ENCODE results near the gene C1QTNF12. TPM values are rescaled to one million over a fixed set of nuclear protein-coding genes. Genes with fewer than 3 reads are reported as not detected.

C1QTNF12 gene
- total RNA-seq, 1 donor from 2014 or later: 0.28 TPM

GRCh38 chr1:1198423-1199140 is 47.9 kb downstream of the C1QTNF12 start:
- peaks cover 4% of the 10 kb centered on the region for H3K9me3 ChIP-seq (ENCODE audit: low read depth)
- H3K9ac ChIP-seq: no peak overlapping the region
- DNase-seq (ENCODE audit: low spot score): no peak
- H3K4me3 Mint-ChIP-seq: no peak overlapping the region
- no peaks in the 10 kb centered on the region for H3K36me3 ChIP-seq
- no peak overlapping the region for H2AFZ ChIP-seq (replicated peaks)
- H3F3A ChIP-seq (ENCODE audit: low read depth): peaks cover 7% of the 10 kb centered on the region
- peaks cover 2% of the 10 kb centered on the region for H3K36me3 Mint-ChIP-seq
- no peak overlapping the region for H3K4me2 ChIP-seq
- no peaks in the 10 kb centered on the region for H4K20me1 ChIP-seq (ENCODE audit: low read depth)
- H3K27me3 ChIP-seq: peaks cover 35% of the 10 kb centered on the region
- H3K79me2 ChIP-seq (ENCODE audit: low read depth): no peaks in the 10 kb centered on the region
- TF ChIP-seq, protein P1, sequence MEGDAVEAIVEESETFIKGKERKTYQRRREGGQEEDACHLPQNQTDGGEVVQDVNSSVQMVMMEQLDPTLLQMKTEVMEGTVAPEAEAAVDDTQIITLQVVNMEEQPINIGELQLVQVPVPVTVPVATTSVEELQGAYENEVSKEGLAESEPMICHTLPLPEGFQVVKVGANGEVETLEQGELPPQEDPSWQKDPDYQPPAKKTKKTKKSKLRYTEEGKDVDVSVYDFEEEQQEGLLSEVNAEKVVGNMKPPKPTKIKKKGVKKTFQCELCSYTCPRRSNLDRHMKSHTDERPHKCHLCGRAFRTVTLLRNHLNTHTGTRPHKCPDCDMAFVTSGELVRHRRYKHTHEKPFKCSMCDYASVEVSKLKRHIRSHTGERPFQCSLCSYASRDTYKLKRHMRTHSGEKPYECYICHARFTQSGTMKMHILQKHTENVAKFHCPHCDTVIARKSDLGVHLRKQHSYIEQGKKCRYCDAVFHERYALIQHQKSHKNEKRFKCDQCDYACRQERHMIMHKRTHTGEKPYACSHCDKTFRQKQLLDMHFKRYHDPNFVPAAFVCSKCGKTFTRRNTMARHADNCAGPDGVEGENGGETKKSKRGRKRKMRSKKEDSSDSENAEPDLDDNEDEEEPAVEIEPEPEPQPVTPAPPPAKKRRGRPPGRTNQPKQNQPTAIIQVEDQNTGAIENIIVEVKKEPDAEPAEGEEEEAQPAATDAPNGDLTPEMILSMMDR (IDR thresholded peaks at IDR 0.05): no peak
- no peak for TF ChIP-seq EZH2phosphoT487 (IDR thresholded peaks at IDR 0.05)
- TF ChIP-seq EZH2 (IDR thresholded peaks at IDR 0.05): no peak
- H3K4me1 Mint-ChIP-seq: peaks cover 6% of the 10 kb centered on the region
- H3K27ac Mint-ChIP-seq: no peak overlapping the region
- peaks cover 4% of the 10 kb centered on the region for H3K27me3 Mint-ChIP-seq (ENCODE audit: insufficient read depth, low read depth)
- peaks cover 12% of the 10 kb centered on the region for H3K9me3 Mint-ChIP-seq
- peaks cover 3% of the 10 kb centered on the region for H3K4me1 ChIP-seq
- no peak overlapping the region for H3K4me3 ChIP-seq
- H3K27ac ChIP-seq: no peak overlapping the region

GRCh38 chr1:1197551-1198422 is 48.7 kb downstream of the C1QTNF12 start:
- Histone ChIP-seq H4K20me1 (ENCODE audit: low read depth) (no peaks in the 10 kb centered on the region), H3K9ac (no peak overlapping the region), H3K27ac (no peak overlapping the region), H3K27me3 (peaks cover 27% of the 10 kb centered on the region), H3K4me1 (peaks cover 3% of the 10 kb centered on the region), H3F3A (ENCODE audit: low read depth) (peaks cover 7% of the 10 kb centered on the region), H3K9me3 (ENCODE audit: low read depth) (peaks cover 4% of the 10 kb centered on the region), H3K4me3 (no peak overlapping the region), H3K4me2 (no peak overlapping the region), H3K79me2 (ENCODE audit: low read depth) (no peaks in the 10 kb centered on the region), H2AFZ (replicated peaks) (no peak overlapping the region), H3K36me3 (no peaks in the 10 kb centered on the region)
- H3K27me3 Mint-ChIP-seq (ENCODE audit: insufficient read depth, low read depth): peaks cover 4% of the 10 kb centered on the region
- peaks cover 12% of the 10 kb centered on the region for H3K9me3 Mint-ChIP-seq
- TF ChIP-seq EZH2phosphoT487 (IDR thresholded peaks at IDR 0.05): no peak
- no peak for TF ChIP-seq EZH2 (IDR thresholded peaks at IDR 0.05)
- TF ChIP-seq, protein P1 (IDR thresholded peaks at IDR 0.05): no peak
- peaks cover 6% of the 10 kb centered on the region for H3K4me1 Mint-ChIP-seq
- no peak overlapping the region for H3K27ac Mint-ChIP-seq
- no peak overlapping the region for H3K4me3 Mint-ChIP-seq
- H3K36me3 Mint-ChIP-seq: peaks cover 2% of the 10 kb centered on the region
- no peak for DNase-seq (ENCODE audit: low spot score)

- no peaks in the 10 kb centered on the region for H3K79me2 ChIP-seq (ENCODE audit: low read depth)
- Mint-ChIP-seq H3K36me3 (peaks cover 2% of the 10 kb centered on the region), H3K9me3 (peaks cover 12% of the 10 kb centered on the region), H3K4me1 (peaks cover 6% of the 10 kb centered on the region), H3K27me3 (ENCODE audit: insufficient read depth, low read depth) (peaks cover 4% of the 10 kb centered on the region), H3K4me3 (no peak overlapping the region), H3K27ac (no peak overlapping the region)
- peaks cover 24% of the 10 kb centered on the region for H3K27me3 ChIP-seq
- TF ChIP-seq, protein P1 (IDR thresholded peaks at IDR 0.05): no peak
- no peak for TF ChIP-seq EZH2phosphoT487 (IDR thresholded peaks at IDR 0.05)
- no peak for TF ChIP-seq EZH2 (IDR thresholded peaks at IDR 0.05)
- no peak overlapping the region for H2AFZ ChIP-seq (replicated peaks)
- H4K20me1 ChIP-seq (ENCODE audit: low read depth): no peaks in the 10 kb centered on the region
- H3K4me1 ChIP-seq: peaks cover 3% of the 10 kb centered on the region
- no peak overlapping the region for H3K4me3 ChIP-seq
- H3K36me3 ChIP-seq: no peaks in the 10 kb centered on the region
- no peak for DNase-seq (ENCODE audit: low spot score)
- H3K9ac ChIP-seq: no peak overlapping the region
- no peak overlapping the region for H3K27ac ChIP-seq
- H3F3A ChIP-seq (ENCODE audit: low read depth): peaks cover 7% of the 10 kb centered on the region
- H3K9me3 ChIP-seq (ENCODE audit: low read depth): peaks cover 4% of the 10 kb centered on the region
- no peak overlapping the region for H3K4me2 ChIP-seq
Measured at GRCh38 chr1:1197188-1197500, 49.4 kb downstream of the C1QTNF12 start.

All from neural progenitor cell (in vitro differentiated cells).